IPS DF 6.9 (cell line): ENCODE data around the gene ADAMTSL1.

Experiments used
- DNase-seq: peaks from one replicate; pipeline ENCODE4 v3.0.0-alpha.2; 2013; ENCODE audit warnings: low read depth, low spot score
- H3K27ac ChIP-seq: one replicate; pipeline ENCODE4 v1.5.1; 2013; ENCODE audit warnings: low read length, control low read depth
- H3K27me3 ChIP-seq: 2 replicates; pipeline ENCODE4 v1.6.1; 2013; ENCODE audit warnings: mild to moderate bottlenecking, low read length; ENCODE audit not compliant: control insufficient read depth, insufficient read depth
- H3K36me3 ChIP-seq: 2 replicates; pipeline ENCODE4 v1.6.1; 2013; ENCODE audit warnings: low read length; ENCODE audit not compliant: control insufficient read depth, insufficient read depth
- H3K4me1 ChIP-seq: 2 replicates; pipeline ENCODE4 v1.6.1; 2013; ENCODE audit warnings: low read length; ENCODE audit not compliant: control insufficient read depth, insufficient read depth
- H3K4me3 ChIP-seq: 2 replicates; pipeline ENCODE4 v1.5.1; 2013; ENCODE audit warnings: mild to moderate bottlenecking, low read length
- H3K9me3 ChIP-seq: 2 replicates; pipeline ENCODE4 v1.6.1; 2013; ENCODE audit warnings: low read length, inconsistent platforms; ENCODE audit not compliant: control insufficient read depth, insufficient read depth
- WGBS: extraction: QIAGEN DNeasy Blood & Tissue Kit; methylation state at CpG from one replicate; pipeline ENCODE4 v1.1.7; 2013; ENCODE audit warnings: mixed read lengths, missing lambda C conversion rate; ENCODE audit not compliant: insufficient read length, insufficient coverage; 5-methylcytosine and 5-hydroxymethylcytosine counted together

Gene ADAMTSL1

DNA sequence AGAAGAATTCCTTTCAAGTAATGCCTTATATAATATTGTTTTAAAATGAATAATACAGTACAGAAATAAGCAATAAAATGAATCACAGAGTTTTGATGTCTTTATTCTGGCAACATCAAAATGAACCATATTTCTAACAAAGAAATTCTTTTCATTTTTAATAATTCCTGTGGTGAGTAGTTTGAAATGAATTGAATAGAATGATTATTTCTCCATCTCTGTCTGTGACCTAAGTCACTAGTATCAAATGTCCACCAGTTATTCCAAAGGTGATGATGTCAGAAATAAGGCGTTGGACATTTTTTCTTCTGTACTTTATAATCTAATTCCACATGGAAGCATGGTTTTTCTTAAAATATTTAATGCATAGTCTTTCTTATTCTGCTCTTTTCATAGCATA is 106.2 kb downstream of the ADAMTSL1 start:
- no peak for DNase-seq
- Histone ChIP-seq H3K36me3 (no peaks in the 10 kb centered on the region), H3K9me3 (no peaks in the 10 kb centered on the region), H3K27me3 (no peaks in the 10 kb centered on the region), H3K27ac (no peak overlapping the region), H3K4me3 (no peak overlapping the region), H3K4me1 (no peaks in the 10 kb centered on the region)
- WGBS: no CpG with 5 or more reads among the region's 1 CpG

DNA sequence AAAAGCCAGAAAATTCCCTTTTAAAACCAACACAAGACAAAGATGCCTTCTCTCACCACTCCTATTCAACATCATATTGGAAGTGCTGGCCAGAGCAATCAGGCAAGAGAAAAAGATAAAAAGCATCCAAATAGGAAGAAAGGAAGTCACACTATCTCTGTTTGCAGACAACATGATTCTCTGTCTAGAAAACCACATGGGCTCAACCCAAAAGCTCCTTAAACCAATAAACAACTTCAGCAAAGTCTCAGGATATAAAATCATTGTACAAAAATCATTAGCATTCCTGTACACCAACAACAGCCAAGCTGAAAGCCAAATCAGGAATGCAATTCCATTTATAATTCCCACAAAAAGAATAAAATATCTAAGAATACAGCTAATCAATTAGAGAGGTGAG is 112.0 kb downstream of the ADAMTSL1 start:
- Histone ChIP-seq H3K4me3 (no peak overlapping the region), H3K27ac (no peak overlapping the region), H3K4me1 (no peaks in the 10 kb centered on the region), H3K36me3 (no peaks in the 10 kb centered on the region), H3K9me3 (no peaks in the 10 kb centered on the region), H3K27me3 (no peaks in the 10 kb centered on the region)
- DNase-seq: no peak

- WGBS: no CpG with 5 or more reads among the region's 2 CpGs
Observed at GRCh38 chr9:18588002-18588401, 114.0 kb downstream of the ADAMTSL1 start.

DNA sequence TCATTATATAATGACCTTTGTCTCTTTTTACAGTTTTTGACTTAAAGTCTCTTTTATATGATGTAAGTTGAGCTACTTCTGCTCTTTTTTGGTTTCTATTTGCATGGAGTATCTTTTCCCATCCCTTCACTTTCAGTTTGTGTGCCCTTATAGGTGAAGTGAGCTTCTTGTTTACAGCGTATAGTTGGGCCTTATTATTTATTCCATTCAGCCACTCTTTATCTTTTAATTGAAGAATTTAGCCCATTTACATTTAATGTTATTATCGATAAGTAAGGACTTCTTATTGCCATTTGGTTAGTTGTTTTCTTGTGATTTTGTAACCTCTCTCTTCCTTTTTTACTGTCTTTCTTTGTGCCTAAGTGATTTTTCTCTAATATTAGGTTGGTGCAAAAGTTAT is 117.3 kb downstream of the ADAMTSL1 start:
- Histone ChIP-seq H3K27ac (no peak overlapping the region), H3K4me3 (no peak overlapping the region), H3K27me3 (no peaks in the 10 kb centered on the region), H3K9me3 (no peaks in the 10 kb centered on the region), H3K36me3 (no peaks in the 10 kb centered on the region), H3K4me1 (no peaks in the 10 kb centered on the region)
- no peak for DNase-seq
- no CpG with 5 or more reads among the region's 2 CpGs for WGBS

More at GRCh38 chr9:18588002-18588401, 114.0 kb downstream of the ADAMTSL1 start:
- DNase-seq: no peak
- Histone ChIP-seq H3K27me3 (no peaks in the 10 kb centered on the region), H3K36me3 (no peaks in the 10 kb centered on the region), H3K27ac (no peak overlapping the region), H3K4me1 (no peaks in the 10 kb centered on the region), H3K9me3 (no peaks in the 10 kb centered on the region), H3K4me3 (no peak overlapping the region)

DNA sequence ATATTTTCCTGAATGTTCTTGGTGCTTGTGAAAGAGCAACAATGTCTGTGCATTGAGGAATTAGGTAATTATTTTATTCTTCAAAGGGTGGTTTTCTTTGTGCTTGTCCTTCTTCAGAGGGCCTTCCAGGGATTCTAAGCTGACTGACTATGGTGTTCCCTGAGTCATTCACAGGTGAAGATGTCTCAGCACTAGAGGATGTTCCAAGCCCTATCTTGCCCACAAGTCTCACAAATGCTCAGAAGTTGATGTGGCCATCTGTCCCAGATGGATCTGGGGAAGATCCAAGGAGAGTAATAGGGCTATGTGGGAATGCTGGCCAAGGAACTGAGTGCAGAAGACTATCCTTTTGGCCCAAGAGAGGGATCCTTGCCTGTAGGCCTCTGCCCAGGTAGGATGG is 120.9 kb downstream of the ADAMTSL1 start:
- no peak for DNase-seq
- H3K4me3 ChIP-seq: no peak overlapping the region
- no peak overlapping the region for H3K27ac ChIP-seq
- no peaks in the 10 kb centered on the region for H3K9me3 ChIP-seq
- no peaks in the 10 kb centered on the region for H3K4me1 ChIP-seq
- no peaks in the 10 kb centered on the region for H3K36me3 ChIP-seq
- H3K27me3 ChIP-seq: no peaks in the 10 kb centered on the region

DNA sequence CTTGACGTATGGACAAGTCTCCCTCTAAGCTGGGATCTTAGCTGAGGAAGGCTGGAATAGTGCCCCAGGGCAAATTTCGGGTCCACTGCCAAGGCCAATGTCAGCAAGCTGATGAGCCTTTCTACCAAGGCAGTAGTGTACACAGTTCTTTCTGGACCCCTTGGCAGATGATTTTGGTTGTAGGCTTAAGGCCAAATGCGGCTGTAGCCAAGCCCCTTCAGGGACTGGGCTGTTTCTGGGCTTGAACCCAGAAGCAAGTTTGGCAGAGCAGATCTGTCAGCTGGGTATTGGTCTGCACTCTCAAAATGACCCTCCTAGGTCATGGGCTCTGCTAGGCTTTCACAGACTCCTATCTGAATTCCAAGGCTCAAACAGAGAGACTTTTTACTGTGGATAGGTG is 121.6 kb downstream of the ADAMTSL1 start:
- H3K27me3 ChIP-seq: no peaks in the 10 kb centered on the region
- DNase-seq: no peak
- no peaks in the 10 kb centered on the region for H3K36me3 ChIP-seq
- no peak overlapping the region for H3K27ac ChIP-seq
- WGBS: no CpG with 5 or more reads among the region's 3 CpGs
- no peak overlapping the region for H3K4me3 ChIP-seq
- H3K4me1 ChIP-seq: no peaks in the 10 kb centered on the region
- H3K9me3 ChIP-seq: no peaks in the 10 kb centered on the region

- Histone ChIP-seq H3K27ac (no peak overlapping the region), H3K9me3 (no peaks in the 10 kb centered on the region), H3K4me3 (no peak overlapping the region), H3K4me1 (no peaks in the 10 kb centered on the region), H3K27me3 (no peaks in the 10 kb centered on the region), H3K36me3 (no peaks in the 10 kb centered on the region)
- no peak for DNase-seq
- no CpG with 5 or more reads among the region's 1 CpG for WGBS
Observed at GRCh38 chr9:18596920-18597319, 123.0 kb downstream of the ADAMTSL1 start.

DNA sequence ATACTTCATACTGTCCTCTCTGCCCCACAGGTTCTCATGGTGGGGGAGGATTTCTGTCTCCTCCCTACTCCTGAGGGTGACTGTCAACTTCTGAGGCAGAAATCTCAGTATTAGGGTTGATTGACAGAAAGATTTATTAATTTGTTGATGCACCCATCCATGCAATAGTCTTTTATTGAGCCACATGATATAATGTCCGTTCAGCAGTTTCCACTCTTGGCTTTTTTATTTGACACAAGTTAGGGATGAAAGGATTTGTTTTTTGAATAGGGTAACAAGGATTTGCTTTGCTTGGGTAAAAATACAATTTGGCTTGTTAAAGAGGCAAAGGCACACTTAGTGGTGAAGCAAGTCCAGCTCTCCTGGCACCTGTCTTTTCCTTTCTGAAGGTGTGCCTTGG is 125.0 kb downstream of the ADAMTSL1 start:
- no CpG with 5 or more reads among the region's 1 CpG for WGBS
- no peak overlapping the region for H3K4me3 ChIP-seq
- no peaks in the 10 kb centered on the region for H3K36me3 ChIP-seq
- no peak for DNase-seq
- H3K27me3 ChIP-seq: no peaks in the 10 kb centered on the region
- no peaks in the 10 kb centered on the region for H3K9me3 ChIP-seq
- no peaks in the 10 kb centered on the region for H3K4me1 ChIP-seq
- H3K27ac ChIP-seq: no peak overlapping the region

DNA sequence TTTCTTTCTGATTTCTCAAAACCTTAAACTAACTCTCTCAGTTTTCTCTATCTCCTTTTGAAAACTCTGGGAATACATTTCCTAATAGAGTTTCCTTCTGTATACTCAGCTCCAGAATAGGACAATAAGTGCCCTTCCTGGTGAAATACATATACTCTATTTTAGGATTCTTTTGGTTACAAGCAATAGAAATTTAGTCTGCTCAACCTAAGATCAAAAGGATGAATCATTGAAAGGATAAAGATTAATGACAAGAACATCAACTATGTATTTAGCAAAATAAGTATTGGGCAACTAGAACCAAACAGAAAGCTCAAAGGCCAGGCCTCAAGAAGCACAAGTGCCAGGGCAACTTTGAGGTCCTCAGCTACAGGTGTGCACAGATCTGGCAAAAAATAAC is 127.1 kb downstream of the ADAMTSL1 start:
- H3K4me3 ChIP-seq: no peak overlapping the region
- H3K9me3 ChIP-seq: no peaks in the 10 kb centered on the region
- no peak overlapping the region for H3K27ac ChIP-seq
- no peaks in the 10 kb centered on the region for H3K36me3 ChIP-seq
- H3K27me3 ChIP-seq: no peaks in the 10 kb centered on the region
- peaks cover 2% of the 10 kb centered on the region for H3K4me1 ChIP-seq
- DNase-seq: no peak

DNA sequence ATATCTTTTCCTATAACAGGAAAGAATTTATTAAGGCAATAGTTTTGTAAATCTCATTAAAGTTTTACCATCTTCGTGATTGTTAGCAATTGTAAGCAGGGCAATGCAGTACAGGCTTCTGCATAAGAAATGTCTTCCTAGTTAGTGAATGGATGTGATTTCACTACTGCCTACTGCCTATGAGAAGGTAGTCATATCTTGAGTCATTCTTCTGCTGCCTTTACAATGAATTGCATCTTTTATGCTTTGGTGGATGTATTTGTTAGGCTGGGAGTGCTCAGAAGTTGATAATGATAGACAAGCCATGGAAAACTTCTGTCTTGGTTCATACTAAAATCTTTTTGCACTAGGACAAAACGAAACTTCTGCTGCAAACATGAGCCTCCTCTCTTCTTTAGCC is 128.0 kb downstream of the ADAMTSL1 start:
- no peak for DNase-seq
- H3K27me3 ChIP-seq: no peaks in the 10 kb centered on the region
- no peak overlapping the region for H3K4me3 ChIP-seq
- no CpG with 5 or more reads among the region's 2 CpGs for WGBS
- H3K4me1 ChIP-seq: peaks cover 2% of the 10 kb centered on the region
- no peaks in the 10 kb centered on the region for H3K36me3 ChIP-seq
- no peaks in the 10 kb centered on the region for H3K9me3 ChIP-seq
- H3K27ac ChIP-seq: no peak overlapping the region

GRCh38 chr9:18604767-18605730 is 131.1 kb downstream of the ADAMTSL1 start:
- DNase-seq: no peak
- no peak overlapping the region for H3K27ac ChIP-seq
- peaks cover 2% of the 10 kb centered on the region for H3K4me1 ChIP-seq
- H3K27me3 ChIP-seq: no peaks in the 10 kb centered on the region
- no peaks in the 10 kb centered on the region for H3K36me3 ChIP-seq
- no peaks in the 10 kb centered on the region for H3K9me3 ChIP-seq
- WGBS: no CpG with 5 or more reads among the region's 8 CpGs
- H3K4me3 ChIP-seq: no peak overlapping the region
